ENCODE data around the gene GNA14.
"Not testable (repeated sequence)": the region's sequence is repeated elsewhere in the genome, so short reads cannot be mapped to it uniquely, and the experiment has no call there.

GNA14 gene

GRCh38 chr9:77586591-77586990, 61.5 kb downstream of the GNA14 start:
- TF ChIP-seq CTCF (IDR thresholded peaks at IDR 0.05; ENCODE audit: extremely low read depth, missing control alignments) = no peak
- DNase-seq (ENCODE audit: low spot score) = no peak

- no peak for TF ChIP-seq CTCF (IDR thresholded peaks at IDR 0.05; ENCODE audit: extremely low read depth, missing control alignments)
- no peak for DNase-seq (ENCODE audit: low spot score)
These were observed 62.8 kb downstream of the GNA14 start for GRCh38 chr9:77585335-77585786.

- not testable (repeated sequence) for DNase-seq (ENCODE audit: low spot score)
These were observed 63.2 kb downstream of the GNA14 start for GRCh38 chr9:77584927-77585326.

- TF ChIP-seq CTCF (IDR thresholded peaks at IDR 0.05; ENCODE audit: extremely low read depth, missing control alignments) = no peak
- no peak for DNase-seq (ENCODE audit: low spot score)
These were observed 65.1 kb downstream of the GNA14 start for GRCh38 chr9:77582961-77583576.

GRCh38 chr9:77582525-77582924, 65.6 kb downstream of the GNA14 start:
- TF ChIP-seq CTCF (IDR thresholded peaks at IDR 0.05; ENCODE audit: extremely low read depth, missing control alignments) = no peak

GRCh38 chr9:77575785-77576184, 72.3 kb downstream of the GNA14 start:
- TF ChIP-seq CTCF (IDR thresholded peaks at IDR 0.05; ENCODE audit: extremely low read depth, missing control alignments) = no peak
- DNase-seq (ENCODE audit: low spot score) = no peak

More at GRCh38 chr9:77582525-77582924, 65.6 kb downstream of the GNA14 start:
- DNase-seq (ENCODE audit: low spot score) = no peak

GRCh38 chr9:77569335-77569734, 78.8 kb downstream of the GNA14 start:
- no peak for TF ChIP-seq CTCF (IDR thresholded peaks at IDR 0.05; ENCODE audit: extremely low read depth, missing control alignments)
- no peak for DNase-seq (ENCODE audit: low spot score)

GRCh38 chr9:77563174-77563573, 84.9 kb downstream of the GNA14 start:
- no peak for DNase-seq (ENCODE audit: low spot score)
- TF ChIP-seq CTCF (IDR thresholded peaks at IDR 0.05; ENCODE audit: extremely low read depth, missing control alignments) = no peak
